ENCODE data around the gene PLCL1. TPM values are rescaled to one million over a fixed set of nuclear protein-coding genes. Genes with fewer than 3 reads are reported as not detected.

Gene PLCL1
- total RNA-seq, 1 donor from 2014 or later, result 1.2 TPM

- Mint-ChIP-seq H3K27me3 (ENCODE audit: unreplicated experiment) (peaks cover 27% of the 10 kb centered on the region), H3K4me3 (ENCODE audit: unreplicated experiment) (no peak overlapping the region), H3K27ac (ENCODE audit: unreplicated experiment) (no peak overlapping the region), H3K36me3 (ENCODE audit: unreplicated experiment) (no peaks in the 10 kb centered on the region), H3K4me1 (ENCODE audit: unreplicated experiment) (no peaks in the 10 kb centered on the region), H3K9me3 (ENCODE audit: unreplicated experiment) (no peaks in the 10 kb centered on the region)
- DNase-seq (ENCODE audit: extremely low spot score, unreplicated experiment), result no peak
- TF ChIP-seq, protein P1, sequence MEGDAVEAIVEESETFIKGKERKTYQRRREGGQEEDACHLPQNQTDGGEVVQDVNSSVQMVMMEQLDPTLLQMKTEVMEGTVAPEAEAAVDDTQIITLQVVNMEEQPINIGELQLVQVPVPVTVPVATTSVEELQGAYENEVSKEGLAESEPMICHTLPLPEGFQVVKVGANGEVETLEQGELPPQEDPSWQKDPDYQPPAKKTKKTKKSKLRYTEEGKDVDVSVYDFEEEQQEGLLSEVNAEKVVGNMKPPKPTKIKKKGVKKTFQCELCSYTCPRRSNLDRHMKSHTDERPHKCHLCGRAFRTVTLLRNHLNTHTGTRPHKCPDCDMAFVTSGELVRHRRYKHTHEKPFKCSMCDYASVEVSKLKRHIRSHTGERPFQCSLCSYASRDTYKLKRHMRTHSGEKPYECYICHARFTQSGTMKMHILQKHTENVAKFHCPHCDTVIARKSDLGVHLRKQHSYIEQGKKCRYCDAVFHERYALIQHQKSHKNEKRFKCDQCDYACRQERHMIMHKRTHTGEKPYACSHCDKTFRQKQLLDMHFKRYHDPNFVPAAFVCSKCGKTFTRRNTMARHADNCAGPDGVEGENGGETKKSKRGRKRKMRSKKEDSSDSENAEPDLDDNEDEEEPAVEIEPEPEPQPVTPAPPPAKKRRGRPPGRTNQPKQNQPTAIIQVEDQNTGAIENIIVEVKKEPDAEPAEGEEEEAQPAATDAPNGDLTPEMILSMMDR (IDR thresholded peaks at IDR 0.05), result no peak
Observed at GRCh38 chr2:198063242-198063641, 258.8 kb downstream of the PLCL1 start.

- Mint-ChIP-seq H3K9me3 (ENCODE audit: unreplicated experiment) (no peaks in the 10 kb centered on the region), H3K27me3 (ENCODE audit: unreplicated experiment) (peaks cover 27% of the 10 kb centered on the region)
Observed at GRCh38 chr2:198065322-198065721, 260.9 kb downstream of the PLCL1 start.

DNA sequence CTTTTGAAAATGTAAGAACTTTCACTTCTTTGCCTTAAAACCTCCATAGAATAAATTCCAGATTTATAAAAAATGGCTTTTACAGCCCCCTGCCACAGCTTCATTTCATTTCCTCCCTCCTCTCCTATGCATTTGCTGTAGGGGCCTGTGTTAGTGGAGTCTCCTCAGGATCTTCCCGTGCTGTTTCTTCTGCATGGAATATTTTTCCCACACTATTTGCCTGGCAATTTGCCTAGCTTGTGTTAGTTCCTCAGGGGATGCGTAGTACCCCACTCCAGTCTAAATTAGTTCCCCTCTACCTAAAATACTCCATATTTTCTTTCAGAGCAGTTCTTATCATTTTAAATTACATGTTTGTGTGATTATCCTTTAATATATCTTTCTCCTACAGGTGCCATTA, 262.2 kb downstream of the PLCL1 start:
- TF ChIP-seq, protein P1 (IDR thresholded peaks at IDR 0.05), result no peak
- no peak for DNase-seq (ENCODE audit: extremely low spot score, unreplicated experiment)
- Mint-ChIP-seq H3K36me3 (ENCODE audit: unreplicated experiment) (no peaks in the 10 kb centered on the region), H3K4me3 (ENCODE audit: unreplicated experiment) (no peak overlapping the region), H3K27ac (ENCODE audit: unreplicated experiment) (no peak overlapping the region), H3K27me3 (ENCODE audit: unreplicated experiment) (peaks cover 27% of the 10 kb centered on the region), H3K9me3 (ENCODE audit: unreplicated experiment) (no peaks in the 10 kb centered on the region), H3K4me1 (ENCODE audit: unreplicated experiment) (no peaks in the 10 kb centered on the region)

More at GRCh38 chr2:198065322-198065721, 260.9 kb downstream of the PLCL1 start:
- no peaks in the 10 kb centered on the region for H3K36me3 Mint-ChIP-seq (ENCODE audit: unreplicated experiment)
- DNase-seq (ENCODE audit: extremely low spot score, unreplicated experiment), result no peak
- no peaks in the 10 kb centered on the region for H3K4me1 Mint-ChIP-seq (ENCODE audit: unreplicated experiment)
- TF ChIP-seq, protein P1 (IDR thresholded peaks at IDR 0.05), result no peak
- no peak overlapping the region for H3K27ac Mint-ChIP-seq (ENCODE audit: unreplicated experiment)
- H3K4me3 Mint-ChIP-seq (ENCODE audit: unreplicated experiment), result no peak overlapping the region

GRCh38 chr2:198072655-198073054, 268.3 kb downstream of the PLCL1 start:
- Mint-ChIP-seq H3K9me3 (ENCODE audit: unreplicated experiment) (no peaks in the 10 kb centered on the region), H3K4me3 (ENCODE audit: unreplicated experiment) (no peak overlapping the region), H3K27ac (ENCODE audit: unreplicated experiment) (no peak overlapping the region), H3K36me3 (ENCODE audit: unreplicated experiment) (no peaks in the 10 kb centered on the region), H3K27me3 (ENCODE audit: unreplicated experiment) (peaks cover 2% of the 10 kb centered on the region), H3K4me1 (ENCODE audit: unreplicated experiment) (no peaks in the 10 kb centered on the region)
- TF ChIP-seq, protein P1 (IDR thresholded peaks at IDR 0.05), result no peak
- DNase-seq (ENCODE audit: extremely low spot score, unreplicated experiment), result no peak

DNA sequence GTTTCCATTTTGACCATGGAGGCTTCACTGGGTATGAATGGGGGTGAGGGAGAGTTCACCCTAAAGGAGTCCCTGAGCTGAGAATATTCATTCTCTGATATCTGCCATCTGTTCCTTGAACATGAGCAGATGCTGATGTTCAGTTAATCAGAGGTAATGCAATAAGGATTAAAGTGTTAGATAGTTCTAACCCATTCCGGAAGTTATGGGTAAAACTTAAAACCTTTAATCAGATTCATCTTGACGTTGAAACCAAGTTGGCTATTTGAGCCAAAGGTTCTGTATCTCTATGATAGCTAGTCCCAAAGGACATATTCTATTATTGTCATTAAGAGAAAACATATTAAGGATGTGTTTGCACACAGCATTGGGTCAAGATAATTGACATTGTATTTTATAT, 268.9 kb downstream of the PLCL1 start:
- TF ChIP-seq, protein P1 (IDR thresholded peaks at IDR 0.05), result no peak
- no peak for DNase-seq (ENCODE audit: extremely low spot score, unreplicated experiment)
- H3K4me1 Mint-ChIP-seq (ENCODE audit: unreplicated experiment), result no peaks in the 10 kb centered on the region
- no peaks in the 10 kb centered on the region for H3K9me3 Mint-ChIP-seq (ENCODE audit: unreplicated experiment)
- H3K27me3 Mint-ChIP-seq (ENCODE audit: unreplicated experiment), result peaks cover 2% of the 10 kb centered on the region
- H3K4me3 Mint-ChIP-seq (ENCODE audit: unreplicated experiment), result no peak overlapping the region
- H3K36me3 Mint-ChIP-seq (ENCODE audit: unreplicated experiment), result no peaks in the 10 kb centered on the region
- no peak overlapping the region for H3K27ac Mint-ChIP-seq (ENCODE audit: unreplicated experiment)
